ENCODE data around the gene ALPL. TPM values are rescaled to one million over a fixed set of nuclear protein-coding genes. Genes with fewer than 3 reads are reported as not detected.

The ALPL gene
- total RNA-seq, 1 donor from 2014 or later, result 43.1 TPM

GRCh38 chr1:21589618-21590017 is 80.4 kb downstream of the ALPL start:
- Mint-ChIP-seq H3K36me3 (no peaks in the 10 kb centered on the region), H3K4me1 (ENCODE audit: unreplicated experiment) (peaks cover 23% of the 10 kb centered on the region), H3K27me3 (peaks cover 21% of the 10 kb centered on the region), H3K9me3 (no peaks in the 10 kb centered on the region), H3K27ac (no peak overlapping the region), H3K4me3 (no peak overlapping the region)
- no peak for TF ChIP-seq CTCF (conservative IDR thresholded peaks at IDR 0.05)
- DNase-seq (ENCODE audit: extremely low spot score, unreplicated experiment), result no peak

- Mint-ChIP-seq H3K9me3 (no peaks in the 10 kb centered on the region), H3K27me3 (peaks cover 17% of the 10 kb centered on the region), H3K4me1 (ENCODE audit: unreplicated experiment) (peaks cover 19% of the 10 kb centered on the region), H3K36me3 (no peaks in the 10 kb centered on the region), H3K4me3 (no peak overlapping the region), H3K27ac (no peak overlapping the region)
- DNase-seq (ENCODE audit: extremely low spot score, unreplicated experiment), result no peak
- no peak for TF ChIP-seq CTCF (conservative IDR thresholded peaks at IDR 0.05)
Measured at GRCh38 chr1:21590126-21590880, 81.1 kb downstream of the ALPL start.

- H3K36me3 Mint-ChIP-seq, result no peaks in the 10 kb centered on the region
Measured at GRCh38 chr1:21590934-21591333, 81.7 kb downstream of the ALPL start.

GRCh38 chr1:21592086-21592865 is 83.1 kb downstream of the ALPL start:
- H3K27me3 Mint-ChIP-seq, result peaks cover 13% of the 10 kb centered on the region
- H3K4me3 Mint-ChIP-seq, result no peak overlapping the region
- no peaks in the 10 kb centered on the region for H3K36me3 Mint-ChIP-seq
- no peaks in the 10 kb centered on the region for H3K9me3 Mint-ChIP-seq
- no peak for DNase-seq (ENCODE audit: extremely low spot score, unreplicated experiment)
- H3K27ac Mint-ChIP-seq, result peak overlapping the region; percentile 40
- TF ChIP-seq CTCF (conservative IDR thresholded peaks at IDR 0.05), result no peak
- peaks cover 13% of the 10 kb centered on the region for H3K4me1 Mint-ChIP-seq (ENCODE audit: unreplicated experiment)

More at GRCh38 chr1:21590934-21591333, 81.7 kb downstream of the ALPL start:
- Mint-ChIP-seq H3K27me3 (peaks cover 17% of the 10 kb centered on the region), H3K9me3 (no peaks in the 10 kb centered on the region), H3K4me1 (ENCODE audit: unreplicated experiment) (peaks cover 19% of the 10 kb centered on the region), H3K27ac (no peak overlapping the region), H3K4me3 (no peak overlapping the region)
- TF ChIP-seq CTCF (conservative IDR thresholded peaks at IDR 0.05), result no peak
- no peak for DNase-seq (ENCODE audit: extremely low spot score, unreplicated experiment)

GRCh38 chr1:21593231-21593630 is 84.0 kb downstream of the ALPL start:
- DNase-seq (ENCODE audit: extremely low spot score, unreplicated experiment), result no peak
- no peaks in the 10 kb centered on the region for H3K9me3 Mint-ChIP-seq
- H3K36me3 Mint-ChIP-seq, result no peaks in the 10 kb centered on the region
- peaks cover 10% of the 10 kb centered on the region for H3K4me1 Mint-ChIP-seq (ENCODE audit: unreplicated experiment)
- no peak overlapping the region for H3K27ac Mint-ChIP-seq
- TF ChIP-seq CTCF (conservative IDR thresholded peaks at IDR 0.05), result no peak
- H3K27me3 Mint-ChIP-seq, result peaks cover 9% of the 10 kb centered on the region
- no peak overlapping the region for H3K4me3 Mint-ChIP-seq

Data from type B pancreatic cell (in vitro differentiated cells).